ENCODE measurements around the gene SPINT2. TPM values are rescaled to one million over a fixed set of nuclear protein-coding genes. Genes with fewer than 3 reads are reported as not detected.

Gene SPINT2
- total and polyA plus RNA-seq, 2 of the 13 experiments (the other 11 are each of a cell fraction or from before 2014, with no cell fraction given): 0.31 to 0.77 TPM

DNA sequence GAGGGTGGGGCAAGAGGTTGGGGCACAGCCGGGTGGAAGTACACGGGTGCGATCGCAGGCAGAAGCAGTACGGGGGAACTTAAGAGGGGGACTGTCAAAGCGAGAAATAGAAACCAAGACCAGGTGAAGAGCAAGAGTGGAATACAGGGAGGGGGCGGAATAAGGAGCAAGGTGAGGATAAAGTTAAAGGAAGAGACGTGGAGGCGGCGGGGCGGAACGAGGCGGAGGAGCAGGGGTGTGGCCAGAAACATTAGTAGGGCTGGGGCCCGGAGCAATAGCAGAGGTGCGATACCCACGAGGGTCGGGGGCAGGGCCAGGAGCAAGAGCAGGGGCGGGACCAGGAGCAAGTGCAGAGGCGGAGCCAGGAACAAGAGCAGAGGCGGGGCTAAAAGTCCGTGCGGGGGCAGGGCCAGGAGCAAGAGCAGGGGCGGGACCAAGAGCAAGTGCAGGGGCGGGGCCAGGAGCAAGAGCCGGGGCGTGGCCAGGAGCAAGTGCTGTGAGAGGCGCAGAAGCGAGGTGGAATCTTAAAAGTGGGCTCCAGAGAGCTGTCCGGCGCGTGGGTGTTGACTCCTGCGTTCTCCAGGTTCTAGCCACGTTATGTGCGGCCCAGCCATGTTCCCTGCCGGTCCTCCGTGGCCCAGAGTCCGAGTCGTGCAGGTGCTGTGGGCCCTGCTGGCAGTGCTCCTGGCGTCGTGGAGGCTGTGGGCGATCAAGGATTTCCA, 72.4 kb downstream of the SPINT2 start:
- no peaks in the 10 kb centered on the region for H3K79me2 ChIP-seq (ENCODE audit: insufficient read depth, low read length)
- H4K20me1 ChIP-seq (ENCODE audit: insufficient read depth, low read length): no peaks in the 10 kb centered on the region
- peak overlapping the region; percentile 30 for H3K27ac ChIP-seq (ENCODE audit: extremely low read length, insufficient read depth, low read length)
- DNase-seq (ENCODE audit: low spot score) (peak; percentile 70), FAIRE-seq (peak; percentile 47), ATAC-seq (peak; percentile 64)
- intact Hi-C loops (cut with micrococcal nuclease; ENCODE audit: unreplicated experiment): no loop called here
- H3K36me3 ChIP-seq (replicated peaks in 1 of 2; ENCODE audit: control insufficient read depth in 1 of 2, insufficient read depth in 2 of 2, low read length in 2 of 2): no peaks in the 10 kb centered on the region
- ChIA-PET CTCF (ENCODE audit: low intra/inter-chr PET ratio, low total read pairs) (interaction anchor here (3.5 kb wide), 1 partner anchor 103 kb away, joined by 27 read pairs; no protein-coding TSS in a partner anchor), POLR2A (interaction anchor here (2.1 kb wide), 1 partner anchor 38 kb away, joined by 25 read pairs; the partner anchor contains the start of gene PSMD8)
- peak overlapping the region; percentile 74 to 85 (median 75) for H3K4me3 ChIP-seq (replicated peaks in 1 of 3; ENCODE audit: insufficient read depth in 1 of 3, low read depth in 2 of 3, low read length in 3 of 3)
- in situ Hi-C loops (cut with HindIII; ENCODE audit: extremely low pct_ligation_motif_present, low pct_unique_long_range_greater_than_20kb): no loop called here
- no peaks in the 10 kb centered on the region for H3K9me3 ChIP-seq (ENCODE audit: low read length)
- peak overlapping the region; percentile 55 for H2AFZ ChIP-seq (ENCODE audit: low read length)
- H3K4me1 ChIP-seq (ENCODE audit: insufficient read depth, low read length): peaks cover 10% of the 10 kb centered on the region
- peak overlapping the region; percentile 48 for H3K9ac ChIP-seq (ENCODE audit: insufficient read depth, low read depth, low read length)
- H3K4me2 ChIP-seq (ENCODE audit: low read depth, low read length): peak overlapping the region; percentile 99
- no peaks in the 10 kb centered on the region for H3K27me3 ChIP-seq (ENCODE audit: control insufficient read depth in 1 of 2, insufficient read depth in 2 of 2, low read length in 2 of 2)
- BruUV-seq (replicated peaks): no TSS peak
- WGBS (ENCODE audit: low lambda C conversion rate): 2% methylated on average over 29 of the region's 41 CpGs
- TF ChIP-seq ZIK1 (CRISPR knock-in tag; IDR thresholded peaks at IDR 0.05; ENCODE audit: borderline replicate concordance, low read depth) (0 out of 2 replicates have a peak, but pooled peaks have one; percentile 61), ZNF136 (CRISPR knock-in tag; IDR thresholded peaks at IDR 0.05; ENCODE audit: low read depth) (no peak), BRCA1 (CRISPR knock-in tag; IDR thresholded peaks at IDR 0.05) (no peak), ZNF567 (CRISPR knock-in tag; IDR thresholded peaks at IDR 0.05; ENCODE audit: borderline replicate concordance) (peak; percentile 12; the same call in 1 of the 2 replicates), THAP11 (CRISPR knock-in tag; IDR thresholded peaks at IDR 0.05) (0 out of 2 replicates have a peak, but pooled peaks have one; percentile 9), ERF (CRISPR knock-in tag; IDR thresholded peaks at IDR 0.05) (peak; percentile 53; the same call in 1 of the 2 replicates), ZNF772 (CRISPR knock-in tag; IDR thresholded peaks at IDR 0.05) (no peak), NFKB2 (CRISPR knock-in tag; IDR thresholded peaks at IDR 0.05; ENCODE audit: borderline replicate concordance) (peak; percentile 48; the same call in 1 of the 2 replicates), FOXP1 (IDR thresholded peaks at IDR 0.05) (no peak), FOXP1 (CRISPR knock-in tag; IDR thresholded peaks at IDR 0.05) (no peak), PCBP1 (IDR thresholded peaks at IDR 0.05; ENCODE audit: borderline replicate concordance, low read depth, low read length) (no peak), ASH2L (IDR thresholded peaks at IDR 0.05; ENCODE audit: insufficient read length, low read depth, low read length) (no peak), MAFF (IDR thresholded peaks at IDR 0.05; ENCODE audit: low read depth, low read length) (no peak), SATB2 (CRISPR knock-in tag; IDR thresholded peaks at IDR 0.05) (no peak), HDAC1 (CRISPR knock-in tag; IDR thresholded peaks at IDR 0.05) (peak; percentile 26; the same call in 1 of the 2 replicates), ZNF552 (CRISPR knock-in tag; IDR thresholded peaks at IDR 0.05; ENCODE audit: borderline replicate concordance) (no peak), TMF1 (CRISPR knock-in tag; IDR thresholded peaks at IDR 0.05; ENCODE audit: low read depth) (peak; percentile 81; the same call in 1 of the 2 replicates)
- TF ChIP-seq, protein P1, sequence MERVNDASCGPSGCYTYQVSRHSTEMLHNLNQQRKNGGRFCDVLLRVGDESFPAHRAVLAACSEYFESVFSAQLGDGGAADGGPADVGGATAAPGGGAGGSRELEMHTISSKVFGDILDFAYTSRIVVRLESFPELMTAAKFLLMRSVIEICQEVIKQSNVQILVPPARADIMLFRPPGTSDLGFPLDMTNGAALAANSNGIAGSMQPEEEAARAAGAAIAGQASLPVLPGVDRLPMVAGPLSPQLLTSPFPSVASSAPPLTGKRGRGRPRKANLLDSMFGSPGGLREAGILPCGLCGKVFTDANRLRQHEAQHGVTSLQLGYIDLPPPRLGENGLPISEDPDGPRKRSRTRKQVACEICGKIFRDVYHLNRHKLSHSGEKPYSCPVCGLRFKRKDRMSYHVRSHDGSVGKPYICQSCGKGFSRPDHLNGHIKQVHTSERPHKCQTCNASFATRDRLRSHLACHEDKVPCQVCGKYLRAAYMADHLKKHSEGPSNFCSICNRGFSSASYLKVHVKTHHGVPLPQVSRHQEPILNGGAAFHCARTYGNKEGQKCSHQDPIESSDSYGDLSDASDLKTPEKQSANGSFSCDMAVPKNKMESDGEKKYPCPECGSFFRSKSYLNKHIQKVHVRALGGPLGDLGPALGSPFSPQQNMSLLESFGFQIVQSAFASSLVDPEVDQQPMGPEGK (CRISPR knock-in tag; IDR thresholded peaks at IDR 0.05): no peak
- TF ChIP-seq, protein P2, sequence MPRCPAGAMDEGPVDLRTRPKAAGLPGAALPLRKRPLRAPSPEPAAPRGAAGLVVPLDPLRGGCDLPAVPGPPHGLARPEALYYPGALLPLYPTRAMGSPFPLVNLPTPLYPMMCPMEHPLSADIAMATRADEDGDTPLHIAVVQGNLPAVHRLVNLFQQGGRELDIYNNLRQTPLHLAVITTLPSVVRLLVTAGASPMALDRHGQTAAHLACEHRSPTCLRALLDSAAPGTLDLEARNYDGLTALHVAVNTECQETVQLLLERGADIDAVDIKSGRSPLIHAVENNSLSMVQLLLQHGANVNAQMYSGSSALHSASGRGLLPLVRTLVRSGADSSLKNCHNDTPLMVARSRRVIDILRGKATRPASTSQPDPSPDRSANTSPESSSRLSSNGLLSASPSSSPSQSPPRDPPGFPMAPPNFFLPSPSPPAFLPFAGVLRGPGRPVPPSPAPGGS (CRISPR knock-in tag; IDR thresholded peaks at IDR 0.05): no peak
- TF ChIP-seq, protein P3, sequence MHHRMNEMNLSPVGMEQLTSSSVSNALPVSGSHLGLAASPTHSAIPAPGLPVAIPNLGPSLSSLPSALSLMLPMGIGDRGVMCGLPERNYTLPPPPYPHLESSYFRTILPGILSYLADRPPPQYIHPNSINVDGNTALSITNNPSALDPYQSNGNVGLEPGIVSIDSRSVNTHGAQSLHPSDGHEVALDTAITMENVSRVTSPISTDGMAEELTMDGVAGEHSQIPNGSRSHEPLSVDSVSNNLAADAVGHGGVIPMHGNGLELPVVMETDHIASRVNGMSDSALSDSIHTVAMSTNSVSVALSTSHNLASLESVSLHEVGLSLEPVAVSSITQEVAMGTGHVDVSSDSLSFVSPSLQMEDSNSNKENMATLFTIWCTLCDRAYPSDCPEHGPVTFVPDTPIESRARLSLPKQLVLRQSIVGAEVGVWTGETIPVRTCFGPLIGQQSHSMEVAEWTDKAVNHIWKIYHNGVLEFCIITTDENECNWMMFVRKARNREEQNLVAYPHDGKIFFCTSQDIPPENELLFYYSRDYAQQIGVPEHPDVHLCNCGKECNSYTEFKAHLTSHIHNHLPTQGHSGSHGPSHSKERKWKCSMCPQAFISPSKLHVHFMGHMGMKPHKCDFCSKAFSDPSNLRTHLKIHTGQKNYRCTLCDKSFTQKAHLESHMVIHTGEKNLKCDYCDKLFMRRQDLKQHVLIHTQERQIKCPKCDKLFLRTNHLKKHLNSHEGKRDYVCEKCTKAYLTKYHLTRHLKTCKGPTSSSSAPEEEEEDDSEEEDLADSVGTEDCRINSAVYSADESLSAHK (CRISPR knock-in tag; IDR thresholded peaks at IDR 0.05; ENCODE audit: borderline replicate concordance): no peak
